Lower lobe of right lung (tissue), 2 donors: ENCODE data around the gene ZEB2. TPM values are rescaled to one million over a fixed set of nuclear protein-coding genes. Genes with fewer than 3 reads are reported as not detected.

Source experiments
- ATAC-seq, 2 donors: fragments of 200-7000 bp; cut with Tn5 transposase; one replicate each; pipeline ENCODE4 v1.9.1; 2020 to 2022; ENCODE audit warnings: mild to moderate bottlenecking in 2 of 2, moderate library complexity in 2 of 2
- DNase-seq: peaks from one replicate; pipeline ENCODE4 v3.0.0-alpha.2; 2020
- H3K27ac ChIP-seq: fragments of 200-600 bp; one replicate; pipeline ENCODE4 v1.8.0; 2022
- H3K27me3 ChIP-seq: fragments of 200-600 bp; one replicate; pipeline ENCODE4 v1.8.0; 2022; ENCODE audit warnings: low read depth
- H3K36me3 ChIP-seq: fragments of 200-600 bp; one replicate; pipeline ENCODE4 v1.8.0; 2022; ENCODE audit warnings: mild to moderate bottlenecking
- H3K4me1 ChIP-seq: fragments of 200-600 bp; one replicate; pipeline ENCODE4 v1.8.0; 2022
- H3K4me3 ChIP-seq: fragments of 200-600 bp; one replicate; pipeline ENCODE4 v1.8.0; 2022; ENCODE audit warnings: mild to moderate bottlenecking
- H3K9me3 ChIP-seq: fragments of 200-600 bp; one replicate; pipeline ENCODE4 v1.8.0; 2022
- intact Hi-C: fragments of 100-400 bp; cut with DNase I; formaldehyde crosslinking; loops from one replicate; pipeline ENCODE4 v1.11.0; 2022
- total RNA-seq: library from RNA; stranded (reverse); fragmentation: NEBNext Ultra II Directional; extraction: Animal tissue kit (Norgen Biotek cat#: 25700); gene quantifications from one replicate; pipeline ENCODE4 v1.2.1, GENCODE V29; 2021
- TF ChIP-seq, protein P1 (sequence below): fragments of 200-600 bp; IDR thresholded peaks from one replicate; pipeline ENCODE4 v1.8.0; 2022; ENCODE audit warnings: antibody characterized with exemption, mild to moderate bottlenecking
- donor health status: DM: no; HTN: yes; CAD: no; lungs with severe emphysema.

Gene ZEB2
- total RNA-seq, 1 donor from 2014 or later, result 220 TPM

GRCh38 chr2:144481109-144481508, 38.8 kb downstream of the ZEB2 start:
- intact Hi-C loops, result no loop called here

DNA sequence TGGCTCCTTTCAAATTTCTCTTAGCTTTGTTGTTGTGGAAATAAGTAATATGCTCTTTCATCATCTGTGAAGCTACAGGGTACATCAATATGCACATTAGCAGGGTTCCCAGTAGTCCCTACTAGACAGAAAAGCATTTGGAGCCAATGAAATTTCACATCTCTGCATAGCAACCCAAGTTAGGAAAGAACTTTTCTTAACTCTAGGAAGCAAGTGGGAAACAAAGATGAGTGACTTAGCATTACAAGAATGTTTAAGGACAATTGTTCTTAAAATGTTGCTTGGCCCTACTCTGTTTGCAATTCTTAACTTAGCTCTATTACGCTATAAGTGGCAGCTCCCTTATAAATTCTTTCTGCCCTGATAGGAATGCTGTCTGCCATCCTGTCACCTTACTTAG, 39.6 kb downstream of the ZEB2 start:
- DNase-seq (no peak), ATAC-seq (peak in 1 of 2 donors; percentile 19)
- TF ChIP-seq, protein P1, sequence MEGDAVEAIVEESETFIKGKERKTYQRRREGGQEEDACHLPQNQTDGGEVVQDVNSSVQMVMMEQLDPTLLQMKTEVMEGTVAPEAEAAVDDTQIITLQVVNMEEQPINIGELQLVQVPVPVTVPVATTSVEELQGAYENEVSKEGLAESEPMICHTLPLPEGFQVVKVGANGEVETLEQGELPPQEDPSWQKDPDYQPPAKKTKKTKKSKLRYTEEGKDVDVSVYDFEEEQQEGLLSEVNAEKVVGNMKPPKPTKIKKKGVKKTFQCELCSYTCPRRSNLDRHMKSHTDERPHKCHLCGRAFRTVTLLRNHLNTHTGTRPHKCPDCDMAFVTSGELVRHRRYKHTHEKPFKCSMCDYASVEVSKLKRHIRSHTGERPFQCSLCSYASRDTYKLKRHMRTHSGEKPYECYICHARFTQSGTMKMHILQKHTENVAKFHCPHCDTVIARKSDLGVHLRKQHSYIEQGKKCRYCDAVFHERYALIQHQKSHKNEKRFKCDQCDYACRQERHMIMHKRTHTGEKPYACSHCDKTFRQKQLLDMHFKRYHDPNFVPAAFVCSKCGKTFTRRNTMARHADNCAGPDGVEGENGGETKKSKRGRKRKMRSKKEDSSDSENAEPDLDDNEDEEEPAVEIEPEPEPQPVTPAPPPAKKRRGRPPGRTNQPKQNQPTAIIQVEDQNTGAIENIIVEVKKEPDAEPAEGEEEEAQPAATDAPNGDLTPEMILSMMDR, result no peak
- Histone ChIP-seq H3K36me3 (no peaks in the 10 kb centered on the region), H3K9me3 (no peaks in the 10 kb centered on the region), H3K27me3 (no peaks in the 10 kb centered on the region), H3K27ac (no peak overlapping the region), H3K4me3 (no peak overlapping the region), H3K4me1 (peaks cover 49% of the 10 kb centered on the region)
- intact Hi-C loops, result no loop called here

More at GRCh38 chr2:144481109-144481508, 38.8 kb downstream of the ZEB2 start:
- peaks cover 8% of the 10 kb centered on the region for H3K36me3 ChIP-seq
- H3K9me3 ChIP-seq, result no peaks in the 10 kb centered on the region
- H3K27me3 ChIP-seq, result no peaks in the 10 kb centered on the region
- ATAC-seq (no peak), DNase-seq (no peak)
- H3K4me3 ChIP-seq, result no peak overlapping the region
- H3K27ac ChIP-seq, result no peak overlapping the region
- H3K4me1 ChIP-seq, result peaks cover 48% of the 10 kb centered on the region
- TF ChIP-seq, protein P1, result no peak

DNA sequence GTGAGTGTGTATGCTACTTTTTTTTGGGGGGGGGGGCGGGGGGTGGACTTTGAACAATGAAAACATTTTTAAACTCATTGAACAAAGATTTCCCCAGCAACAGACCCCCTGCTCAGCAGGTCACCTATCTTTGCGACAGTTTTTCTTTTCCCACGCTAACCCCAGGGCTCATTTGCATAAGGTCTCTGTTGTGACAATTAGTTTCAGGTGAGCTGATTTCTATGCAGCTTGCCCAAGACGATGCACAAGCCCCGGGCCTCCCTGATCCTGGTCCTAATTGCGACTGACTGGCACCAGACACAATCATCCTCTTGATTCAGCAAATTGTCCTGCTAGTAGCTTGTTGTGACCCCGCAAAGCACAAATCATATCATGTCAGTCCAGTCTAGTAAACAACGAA, 40.3 kb downstream of the ZEB2 start:
- Histone ChIP-seq H3K9me3 (no peaks in the 10 kb centered on the region), H3K4me1 (peaks cover 43% of the 10 kb centered on the region), H3K27me3 (no peaks in the 10 kb centered on the region), H3K36me3 (no peaks in the 10 kb centered on the region), H3K27ac (no peak overlapping the region), H3K4me3 (no peak overlapping the region)
- TF ChIP-seq, protein P1, result no peak
- intact Hi-C loops, result no loop called here
- ATAC-seq, result no peak
- DNase-seq, result no peak

DNA sequence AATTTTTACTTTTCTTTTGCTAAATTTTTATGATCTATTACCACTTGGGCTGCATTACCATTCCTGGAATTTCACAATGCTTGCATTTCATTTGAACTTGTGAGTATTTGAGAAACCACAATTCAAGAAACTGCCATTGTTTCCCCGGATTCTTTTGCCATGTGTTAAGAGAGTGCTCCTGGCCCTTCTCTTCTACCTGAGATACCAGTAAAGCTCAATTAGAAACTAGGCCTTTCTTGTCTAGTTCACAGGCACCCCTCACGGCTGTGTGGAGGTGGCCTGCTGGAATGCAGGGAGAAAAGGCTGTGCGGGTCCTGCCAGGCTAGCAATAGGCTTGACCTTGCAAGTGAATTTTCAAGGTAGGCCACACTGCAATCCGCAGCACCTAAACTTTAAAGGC, 40.8 kb downstream of the ZEB2 start:
- Histone ChIP-seq H3K27ac (no peak overlapping the region), H3K4me1 (peaks cover 43% of the 10 kb centered on the region), H3K36me3 (peaks cover under 1% of the 10 kb centered on the region), H3K9me3 (no peaks in the 10 kb centered on the region), H3K27me3 (no peaks in the 10 kb centered on the region), H3K4me3 (no peak overlapping the region)
- ATAC-seq, result no peak
- TF ChIP-seq, protein P1, result no peak
- intact Hi-C loops, result no loop called here
- no peak for DNase-seq

DNA sequence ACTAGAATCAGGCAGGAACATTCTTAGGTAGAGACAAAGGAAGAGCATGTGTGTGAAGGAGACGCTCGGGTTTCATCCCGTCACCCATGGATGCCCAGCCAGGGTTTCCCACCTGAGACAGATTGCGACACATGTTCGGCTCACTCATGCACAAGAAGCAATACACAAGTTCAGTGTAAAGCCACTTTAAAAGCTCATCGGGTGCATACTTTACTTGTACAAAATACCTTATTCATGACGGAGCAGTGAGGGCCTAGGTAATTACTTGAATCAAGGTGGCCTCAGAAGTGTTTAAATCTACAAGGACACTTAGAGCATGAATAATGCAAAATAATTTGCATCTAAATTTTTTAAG, 42.0 kb downstream of the ZEB2 start:
- intact Hi-C loops, result no loop called here
- H3K27ac ChIP-seq, result no peak overlapping the region
- ATAC-seq, result no peak

More for the DNA sequence above, 42.0 kb downstream of the ZEB2 start:
- TF ChIP-seq, protein P1, result no peak
- H3K4me3 ChIP-seq, result no peak overlapping the region
- peaks cover 39% of the 10 kb centered on the region for H3K4me1 ChIP-seq
- H3K9me3 ChIP-seq, result no peaks in the 10 kb centered on the region
- peaks cover 11% of the 10 kb centered on the region for H3K36me3 ChIP-seq
- H3K27me3 ChIP-seq, result no peaks in the 10 kb centered on the region
- DNase-seq, result no peak
